GM19099 (cell line): Measurements from ENCODE around the gene DDR2.

Experiments
- POLR2A ChIP-seq: IDR thresholded peaks from 3 replicates; pipeline ENCODE4 v1.6.1; 2011; ENCODE audit warnings: low read depth; ENCODE audit not compliant: insufficient read length; ENCODE audit errors: extremely low read depth

The DDR2 gene

DNA sequence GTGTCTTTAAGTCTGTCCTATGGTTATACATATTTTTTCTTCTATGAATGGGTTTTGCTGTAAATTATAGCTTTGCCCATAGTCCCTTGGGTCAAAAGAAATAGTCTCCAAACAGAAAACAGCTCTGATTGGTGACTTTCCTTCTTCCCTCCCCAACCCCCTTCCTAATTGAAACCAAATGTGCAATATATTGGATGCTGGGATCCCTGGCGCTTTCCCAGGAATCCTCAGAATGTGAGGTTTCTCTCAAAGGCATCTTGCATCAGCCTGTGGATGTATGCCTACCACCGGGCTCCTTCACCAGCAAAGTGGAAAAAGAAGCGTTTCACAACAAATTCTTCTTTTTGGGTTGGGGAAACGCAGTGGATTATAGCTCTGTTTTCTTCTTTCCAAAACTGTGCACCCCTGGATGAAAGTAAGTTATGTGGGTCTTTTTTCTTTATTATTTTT lies at the start of gene DDR2:
DDR2 (plus strand) TSS at position 248 of the 450 bp plus-strand sequence. CDS start 86,600 bp downstream, outside the sequence.
- TF ChIP-seq POLR2A = no peak

DNA sequence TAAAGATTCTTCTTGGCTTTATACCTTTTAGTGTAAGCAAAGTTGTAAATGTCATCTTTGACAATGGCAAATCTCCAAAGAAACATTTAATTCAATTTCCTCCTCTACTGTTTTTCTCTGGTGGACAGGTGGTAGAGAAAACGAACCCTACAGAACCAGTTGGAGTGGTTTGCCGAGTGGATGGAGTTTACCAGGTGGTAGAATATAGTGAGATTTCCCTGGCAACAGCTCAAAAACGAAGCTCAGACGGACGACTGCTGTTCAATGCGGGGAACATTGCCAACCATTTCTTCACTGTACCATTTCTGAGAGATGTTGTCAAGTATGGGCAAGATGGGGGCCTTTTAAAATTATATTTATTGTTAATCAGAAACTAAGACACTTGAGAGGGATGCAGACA lies 44.9 kb upstream of the DDR2 start:
- no peak for TF ChIP-seq POLR2A

DNA sequence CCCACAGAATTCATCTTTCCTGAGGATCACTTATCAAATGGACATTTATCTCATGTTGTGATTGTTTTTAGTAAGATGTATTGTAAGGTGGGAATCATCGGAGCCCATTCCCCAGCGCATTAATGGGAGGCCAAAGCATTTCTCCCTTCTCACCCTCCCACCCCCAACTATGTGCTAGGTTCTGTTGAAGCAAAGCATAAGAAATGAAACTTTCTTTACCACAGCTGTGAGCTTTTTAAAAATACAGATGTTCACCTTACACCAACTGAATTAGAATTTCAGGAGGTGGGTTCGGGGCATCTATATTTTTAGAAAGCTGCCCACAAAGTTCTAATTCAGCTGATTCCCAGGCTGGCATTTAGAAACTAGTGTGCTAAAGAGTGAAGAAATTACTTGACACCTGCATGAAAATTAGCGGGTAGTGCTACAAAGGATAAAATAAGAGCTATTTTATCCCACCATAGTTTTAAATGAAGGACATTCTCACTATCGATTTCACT lies 44.5 kb upstream of the DDR2 start:
- no peak for TF ChIP-seq POLR2A

DNA sequence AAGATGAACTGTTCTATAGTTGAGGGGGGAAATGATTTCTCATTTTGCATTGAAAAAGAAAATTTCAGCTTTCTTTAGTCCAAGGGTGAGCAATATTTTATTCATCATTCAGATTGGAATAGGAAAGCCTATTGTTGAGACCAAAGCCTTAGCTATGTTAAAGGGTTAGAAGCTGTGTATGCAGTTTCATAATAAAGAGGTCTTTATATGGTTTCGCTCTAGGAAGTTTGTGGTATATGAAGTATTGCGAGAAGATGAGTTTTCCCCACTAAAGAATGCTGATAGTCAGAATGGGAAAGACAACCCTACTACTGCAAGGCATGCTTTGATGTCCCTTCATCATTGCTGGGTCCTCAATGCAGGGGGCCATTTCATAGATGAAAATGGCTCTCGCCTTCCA lies 42.2 kb upstream of the DDR2 start:
- TF ChIP-seq POLR2A = no peak

DNA sequence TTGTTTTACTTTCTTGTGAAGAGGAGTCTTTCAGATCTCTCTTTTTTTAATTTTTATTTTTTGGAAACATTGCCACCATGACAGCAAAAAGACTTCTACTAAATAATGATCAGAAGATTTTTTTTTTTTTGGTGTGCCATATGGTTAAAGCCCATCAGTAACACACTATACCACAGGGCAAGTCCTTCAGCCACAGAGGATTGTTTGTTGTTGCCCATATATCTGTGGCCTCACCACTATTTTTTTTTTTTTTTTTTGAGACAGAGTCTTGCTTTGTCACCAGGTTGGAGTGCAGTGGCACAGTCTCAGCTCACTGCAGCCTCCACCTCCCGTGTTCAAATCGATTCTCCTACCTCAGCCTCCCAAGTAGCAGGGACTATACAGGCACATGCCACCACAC lies 41.6 kb upstream of the DDR2 start:
- TF ChIP-seq POLR2A = no peak

DNA sequence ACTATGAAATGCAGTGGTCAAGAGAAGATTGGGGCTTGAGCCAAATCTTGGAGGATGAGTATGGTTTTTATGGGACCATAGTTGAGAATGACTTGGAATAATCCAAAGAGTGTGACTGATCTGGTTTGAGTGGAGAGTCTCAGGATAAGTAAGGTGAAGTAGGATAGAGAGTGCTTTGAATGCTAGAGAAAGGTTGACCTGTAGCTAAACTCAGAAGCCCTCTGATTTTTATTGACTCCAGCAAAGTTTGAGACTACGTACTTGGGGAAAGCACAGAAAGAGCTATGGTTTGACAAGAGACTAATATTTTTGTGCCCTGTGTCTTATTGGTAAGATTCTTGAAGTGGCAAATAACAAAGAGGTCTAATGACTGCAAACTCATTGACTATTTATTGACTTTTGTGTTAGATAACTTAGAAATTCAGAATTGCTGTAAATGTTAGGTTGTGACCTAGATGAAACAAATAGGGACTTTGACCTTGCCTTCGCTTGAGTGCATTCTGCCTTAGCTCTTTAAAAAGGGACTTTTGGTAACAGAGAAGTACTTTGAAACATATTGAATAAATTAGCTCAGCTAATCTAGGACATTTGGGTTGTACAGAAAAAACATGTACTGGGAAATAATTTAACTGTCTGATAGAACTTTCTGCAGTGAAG lies 35.6 kb upstream of the DDR2 start:
- TF ChIP-seq POLR2A = no peak

DNA sequence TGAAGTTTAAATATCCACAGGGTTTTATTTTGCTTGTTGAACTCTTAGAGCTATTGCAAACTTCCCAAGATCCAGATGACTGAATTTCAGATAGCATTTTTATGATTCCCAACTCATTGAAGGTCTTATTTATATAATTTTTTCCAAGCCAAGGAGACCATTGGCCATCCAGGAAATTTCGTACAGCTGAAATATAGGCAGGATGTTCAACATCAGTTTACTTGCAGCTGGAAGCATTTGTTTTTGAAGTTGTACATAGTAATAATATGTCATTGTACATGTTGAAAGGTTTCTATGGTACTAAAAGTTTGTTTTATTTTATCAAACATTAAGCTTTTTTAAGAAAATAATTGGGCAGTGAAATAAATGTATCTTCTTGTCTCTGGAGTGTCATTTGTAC lies 32.8 kb upstream of the DDR2 start:
- TF ChIP-seq POLR2A = no peak

DNA sequence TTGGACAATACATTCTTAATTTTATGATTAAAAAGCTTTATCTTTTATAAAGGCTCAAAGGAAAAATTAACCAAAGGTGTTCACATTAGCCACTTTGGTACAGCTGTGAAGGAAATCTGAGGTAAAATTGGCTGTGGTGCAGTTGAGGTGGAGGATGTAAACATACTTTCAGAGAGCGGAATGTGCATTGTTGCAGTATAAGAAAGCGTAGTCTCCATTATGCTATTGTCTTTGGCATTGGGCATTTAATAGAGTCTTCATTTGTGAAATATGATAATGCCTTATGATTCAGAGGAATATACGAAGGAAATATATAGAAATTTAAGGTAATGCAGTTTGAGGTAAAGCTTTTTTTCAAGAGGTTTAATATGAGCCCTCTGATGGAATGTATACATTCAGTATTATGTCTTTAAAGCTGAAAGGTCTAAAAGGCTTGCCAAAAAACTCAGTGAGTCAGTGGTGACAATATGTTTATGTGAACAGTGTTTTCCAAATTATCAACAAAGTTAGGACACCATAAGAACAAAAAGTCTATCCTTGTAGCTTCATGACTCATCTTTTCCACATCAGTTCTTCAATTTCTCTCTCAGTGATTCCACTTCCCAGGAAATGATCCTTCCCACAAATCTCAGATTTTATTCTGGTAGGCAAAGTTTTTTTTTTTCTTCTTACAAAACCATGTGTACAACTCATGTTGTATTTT lies 26.9 kb upstream of the DDR2 start:
- no peak for TF ChIP-seq POLR2A

DNA sequence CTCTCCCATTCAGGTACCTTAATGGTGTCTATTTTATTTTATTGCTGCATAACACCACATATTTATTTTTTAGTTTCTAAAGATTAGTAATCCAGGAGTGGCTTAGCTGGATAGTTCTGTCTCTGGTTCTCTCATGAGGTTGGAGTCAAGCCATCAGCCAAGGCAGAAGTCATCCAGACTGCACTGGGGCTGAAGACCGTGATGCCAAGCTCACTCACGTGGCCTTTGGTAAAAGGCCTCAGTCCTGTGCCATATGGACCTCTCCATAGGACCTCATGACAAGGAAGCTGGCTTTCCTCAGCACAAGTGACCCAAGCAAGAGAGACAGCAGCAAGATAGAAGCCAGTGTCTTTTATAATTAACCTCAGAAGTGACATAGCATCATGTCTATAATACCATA lies 23.0 kb upstream of the DDR2 start:
- no peak for TF ChIP-seq POLR2A

DNA sequence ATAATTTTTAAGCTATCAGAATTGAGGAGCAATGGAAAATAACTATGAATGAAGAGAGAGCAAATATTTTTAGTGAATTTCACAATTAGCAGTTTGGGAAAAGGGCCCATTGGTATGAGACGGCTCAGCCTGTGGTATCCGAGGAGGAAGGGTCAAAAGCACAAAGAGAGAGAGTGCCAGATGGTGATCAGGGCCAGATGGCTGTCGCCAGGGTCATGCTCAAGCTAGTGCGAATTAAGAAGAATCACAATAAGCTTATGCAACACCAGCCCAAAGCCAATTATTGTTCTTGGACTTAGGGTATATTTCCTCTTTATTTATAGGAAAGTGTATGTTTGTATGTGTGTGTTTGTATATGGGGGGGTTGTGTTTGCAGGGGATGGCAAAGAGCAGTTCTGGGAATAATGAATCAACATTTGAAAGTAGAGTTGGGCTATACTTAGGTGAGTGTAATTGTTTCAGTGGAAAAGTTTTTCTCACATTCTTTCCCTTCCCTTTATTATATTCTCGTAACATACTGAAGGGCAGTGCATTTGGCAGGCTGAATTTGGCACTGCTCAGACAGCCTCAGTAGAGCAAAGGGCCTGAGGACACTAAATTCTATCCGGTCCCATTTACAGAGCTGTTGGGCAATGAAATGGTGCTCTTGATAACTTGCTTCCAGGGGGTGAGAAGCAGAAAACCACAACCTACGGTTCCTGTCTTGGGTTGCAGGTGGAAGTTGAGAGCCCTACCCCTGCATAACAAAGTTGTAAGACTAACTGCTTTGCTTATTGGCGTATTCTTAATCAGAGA lies 19.5 kb upstream of the DDR2 start:
- no peak for TF ChIP-seq POLR2A

DNA sequence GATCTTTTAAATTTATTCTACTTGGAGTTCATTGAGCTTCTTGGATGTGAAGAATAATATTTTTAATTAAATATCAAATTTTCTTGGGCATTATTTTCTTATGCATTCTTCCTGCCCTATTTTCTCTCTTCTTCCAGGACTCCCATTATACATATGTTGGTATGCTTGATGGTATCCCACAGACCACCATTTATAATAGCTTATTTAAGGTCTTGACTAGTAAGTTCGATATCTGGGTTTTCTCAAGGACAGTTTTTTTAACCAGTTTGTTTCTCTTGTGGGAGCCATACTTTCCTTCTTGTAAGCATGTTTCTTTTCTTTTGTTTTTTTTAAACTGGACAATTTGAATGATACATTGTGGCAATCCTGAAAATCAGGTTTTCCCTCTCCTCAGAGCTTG lies 15.4 kb upstream of the DDR2 start:
- TF ChIP-seq POLR2A = no peak

DNA sequence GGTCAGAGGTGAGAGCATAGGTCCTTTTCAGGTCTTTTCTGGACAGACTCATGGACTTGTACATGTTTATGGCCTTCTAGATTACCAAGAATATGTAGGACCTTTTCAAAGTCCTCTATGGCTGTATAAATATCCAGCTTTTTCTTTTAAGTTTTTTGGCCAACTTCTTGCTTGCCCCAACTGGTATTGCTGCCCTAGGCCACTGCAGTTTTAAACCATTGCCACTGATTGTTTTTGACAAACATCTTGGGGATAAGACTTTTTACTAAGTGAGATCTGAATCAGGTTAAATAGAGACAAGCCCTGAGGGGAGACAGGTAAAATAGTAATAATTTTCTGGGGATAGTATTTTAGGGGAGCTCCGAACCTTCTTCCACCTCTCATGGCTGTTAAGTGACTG lies 14.8 kb upstream of the DDR2 start:
- TF ChIP-seq POLR2A = no peak

DNA sequence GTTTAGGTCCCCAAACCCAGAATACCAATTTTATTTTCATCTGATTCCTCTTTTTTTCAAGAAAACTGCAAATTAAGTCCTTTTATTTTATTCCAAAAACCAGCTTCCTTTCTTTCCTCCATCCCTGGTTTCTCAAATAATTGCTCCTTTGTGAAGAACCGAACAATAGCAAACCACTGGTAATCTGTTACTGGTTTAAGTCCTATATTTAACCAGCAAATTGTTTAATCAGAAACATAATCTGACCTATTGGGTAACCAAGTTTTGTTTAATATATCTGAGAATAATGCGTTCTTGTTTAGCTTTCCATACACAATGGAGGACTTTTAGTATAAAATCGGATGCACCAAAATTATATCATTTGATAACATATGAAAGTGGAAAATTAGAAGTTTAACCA lies 13.2 kb upstream of the DDR2 start:
- TF ChIP-seq POLR2A = no peak

DNA sequence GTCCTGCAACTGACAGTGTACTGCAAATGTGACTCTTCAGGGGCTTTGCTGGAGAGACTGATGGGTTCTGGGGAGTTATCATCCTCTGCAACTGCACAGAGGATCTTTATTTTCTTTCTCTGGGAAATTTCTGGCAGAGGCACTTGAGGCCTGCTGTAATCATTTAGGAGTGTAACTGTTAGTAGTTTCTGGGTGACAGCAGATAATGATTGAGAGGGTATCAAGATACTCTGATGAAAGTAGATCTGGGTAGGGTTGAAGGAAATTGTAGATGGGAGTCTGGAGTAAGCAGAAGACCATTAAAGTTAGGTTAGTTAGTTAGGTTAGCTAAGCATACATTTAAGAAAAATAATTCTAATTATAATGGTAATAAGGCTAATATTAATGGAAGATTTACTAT lies 11.0 kb upstream of the DDR2 start:
- no peak for TF ChIP-seq POLR2A

DNA sequence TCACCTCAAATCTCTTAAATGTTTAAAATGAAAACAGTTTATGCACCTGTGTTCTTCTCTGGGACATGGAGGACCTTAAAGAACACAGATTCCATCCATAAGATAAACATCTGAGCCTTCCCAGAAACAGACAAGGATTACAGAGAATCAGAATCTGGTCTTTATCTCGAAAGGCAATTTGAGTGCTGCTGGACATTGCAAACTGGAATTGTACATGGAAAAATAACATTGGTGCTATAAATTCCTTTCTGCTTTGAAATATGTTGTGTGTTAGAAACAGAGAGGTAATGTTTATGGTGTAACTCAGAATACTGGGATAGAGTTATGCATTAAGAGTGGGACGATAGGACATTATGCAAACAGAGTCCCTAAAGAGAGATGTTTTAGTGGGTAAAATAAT lies 6.6 kb upstream of the DDR2 start:
- TF ChIP-seq POLR2A = no peak

DNA sequence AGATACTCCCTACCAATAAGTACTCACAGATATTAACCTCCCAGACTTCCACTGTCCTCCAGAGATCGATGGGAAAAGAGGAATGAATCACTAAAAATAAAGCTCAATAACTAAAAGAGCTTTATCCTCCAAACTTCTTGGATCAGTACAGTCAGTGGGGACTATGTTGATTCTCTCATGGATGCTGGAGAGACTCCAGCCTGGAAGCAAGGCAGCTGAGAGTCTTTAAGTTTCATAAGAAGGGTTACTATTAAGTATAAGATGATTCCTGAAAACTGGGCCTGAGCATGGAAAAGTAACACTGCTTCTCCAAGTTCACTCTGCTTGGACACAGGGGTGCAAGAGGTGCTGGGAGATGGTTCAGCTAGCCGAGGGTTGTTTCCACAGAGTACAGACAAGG lies 6.2 kb upstream of the DDR2 start:
- no peak for TF ChIP-seq POLR2A
